Heart left ventricle (tissue), 16 donors: ENCODE results near the gene DHX8. TPM values are rescaled to one million over a fixed set of nuclear protein-coding genes. Genes with fewer than 3 reads are reported as not detected.

Experiments
- ATAC-seq, 4 donors: fragments of 200-7000 bp; cut with Tn5 transposase; one replicate each; pipeline ENCODE4 v1.9.1; 2020 to 2022; ENCODE audit warnings: moderate library complexity in 4 of 4, mild to moderate bottlenecking in 3 of 4, moderate number of reproducible peaks in 1 of 4
- DNase-seq, 5 donors: peaks; one replicate each; pipeline ENCODE4 v3.0.0-alpha.2; 2020
- H3K27ac ChIP-seq, 12 donors: fragments of 200-600 bp; sonication (generic) in 4 of 12; one replicate each; pipeline versions ENCODE4 v1.5.0 to v1.8.0; 2016 to 2022; ENCODE audit warnings: mild to moderate bottlenecking in 2 of 12
- H3K27me3 ChIP-seq, 9 donors: fragments of 200-600 bp; sonication (generic) in 2 of 9; one replicate each; pipeline versions ENCODE4 v1.5.1 to v1.8.0; 2016 to 2022; ENCODE audit warnings: mild to moderate bottlenecking in 3 of 9
- H3K36me3 ChIP-seq, 9 donors: fragments of 200-600 bp; sonication (generic) in 2 of 9; one replicate each; pipeline versions ENCODE4 v1.5.0 to v1.8.0; 2018 to 2022; ENCODE audit warnings: mild to moderate bottlenecking in 2 of 9
- H3K4me1 ChIP-seq, 12 donors: fragments of 200-600 bp; sonication (generic) in 4 of 12; one replicate each; pipeline versions ENCODE4 v1.5.0 to v1.8.0; 2016 to 2022; ENCODE audit warnings: mild to moderate bottlenecking in 3 of 12
- H3K4me3 ChIP-seq, 12 donors: fragments of 200-600 bp; sonication (generic) in 4 of 12; one replicate each; pipeline versions ENCODE4 v1.5.0 to v1.8.0; 2017 to 2022; ENCODE audit warnings: mild to moderate bottlenecking in 9 of 12, moderate library complexity in 4 of 12
- H3K9me3 ChIP-seq, 12 donors: fragments of 200-600 bp; sonication (generic) in 4 of 12; one replicate each; pipeline versions ENCODE4 v1.5.0 to v1.8.0; 2016 to 2022; ENCODE audit warnings: mild to moderate bottlenecking in 1 of 12
- POLR2A ChIP-seq, 2 donors: fragments of 450-650 bp; IDR thresholded peaks; one replicate each; pipeline ENCODE4 v1.6.1; 2017; ENCODE audit warnings: antibody characterized with exemption in 2 of 2, mild to moderate bottlenecking in 2 of 2, moderate library complexity in 2 of 2
- WGBS, 4 donors: extraction: QIAGEN DNeasy Blood & Tissue Kit in 2 of 4; methylation state at CpG; one replicate each; pipeline versions ENCODE4 v1.1.5 to v1.1.7; 2013 to 2018; 5-methylcytosine and 5-hydroxymethylcytosine counted together
- intact Hi-C, 10 donors: fragments of 100-400 bp; cut with DNase I; formaldehyde crosslinking; loops; one replicate each; pipeline versions ENCODE4 v1.11.1 to v1.14.2; 2022
- polyA plus RNA-seq, 2 donors: library from polyadenylated mRNA; stranded (reverse); fragments of 200-250 nt; gene quantifications; one replicate each; pipeline ENCODE4 v1.2.3, GENCODE V29; 2013
- total RNA-seq, 9 donors: library from RNA; depleted of rRNA in 2 of 9; stranded (reverse); fragments of >200 nt in 2 of 9; fragmentation: NEBNext Ultra II Directional in 3 of 9; extraction: Animal tissue kit (Norgen Biotek cat#: 25700) in 3 of 9; gene quantifications; one replicate each; pipeline versions ENCODE4 v1.1.0 to v1.2.4, GENCODE V29; 2016 to 2023
- TF ChIP-seq, protein P1 (sequence below), 12 donors: fragments of 200-600 bp; sonication (generic) in 4 of 12; IDR thresholded peaks; one replicate each; pipeline versions ENCODE4 v1.5.0 to v1.8.0; 2018 to 2022; ENCODE audit warnings: antibody characterized with exemption in 12 of 12, mild to moderate bottlenecking in 5 of 12
- donor health status: ischemic (EF 13 %, LVEDD 7.1; RV severe dilation, severe dysfunction).
- donor health status: healthy with polysubstance abuse.
- donor health status: DM: no; HTN: yes; CAD: no.
- donor health status: DM: no; HTN: no; CAD: no.
- donor health status: ischemic (EF 25% LVEDD 6.9; RV normal size, moderate dysfunction).
- donor health status: ischemic (EF 25% LVEDD 5.7; RV mildly dilated, moderate dysfunction).
- donor health status: healthy.
- donor health status: DM: yes; HTN: yes; CAD: no.
- donor health status: ischemic (EF 35%, LVEDD 5.7; RV mildly dilated, moderate dysfunction).
- donor health status: nonischemic (EF 11% LVEDD 7.7; RV severe dilation, severe dysfunction).
- donor health status: DM: yes; HTN: yes; CAD: no.
- donor health status: PGD.
- donor health status: ischemic (EF 29% LVEDD 5.4; RV normal size, mild dysfunction).
- donor health status: nonischemic (EF 23%, LVEDD 6.1; RV moderate dilation, normal function).

The DHX8 gene
- total and polyA plus RNA-seq, 11 donors = 13.4 to 41.0 (median 28.1) TPM

DNA sequence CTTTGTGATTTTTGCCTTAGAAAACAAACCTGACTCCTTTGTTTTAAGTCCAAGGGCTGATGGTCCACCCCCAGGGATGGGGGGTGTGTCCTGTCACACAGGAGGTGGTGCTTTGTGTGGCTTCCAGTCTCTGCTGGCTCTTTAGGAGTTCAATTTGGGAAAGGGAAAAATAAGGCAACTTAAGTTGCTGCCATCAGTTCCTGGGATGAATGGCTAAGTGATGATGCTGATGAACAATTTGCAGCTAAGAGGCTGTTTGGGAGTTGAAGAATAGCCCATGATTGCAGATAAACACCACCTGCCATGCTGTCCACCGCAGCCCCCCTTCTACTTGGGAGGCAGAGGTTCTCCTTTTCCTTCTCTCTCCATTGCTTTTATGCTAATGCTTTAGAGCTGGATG is 44.7 kb upstream of the DHX8 start:
- TF ChIP-seq, protein P1, sequence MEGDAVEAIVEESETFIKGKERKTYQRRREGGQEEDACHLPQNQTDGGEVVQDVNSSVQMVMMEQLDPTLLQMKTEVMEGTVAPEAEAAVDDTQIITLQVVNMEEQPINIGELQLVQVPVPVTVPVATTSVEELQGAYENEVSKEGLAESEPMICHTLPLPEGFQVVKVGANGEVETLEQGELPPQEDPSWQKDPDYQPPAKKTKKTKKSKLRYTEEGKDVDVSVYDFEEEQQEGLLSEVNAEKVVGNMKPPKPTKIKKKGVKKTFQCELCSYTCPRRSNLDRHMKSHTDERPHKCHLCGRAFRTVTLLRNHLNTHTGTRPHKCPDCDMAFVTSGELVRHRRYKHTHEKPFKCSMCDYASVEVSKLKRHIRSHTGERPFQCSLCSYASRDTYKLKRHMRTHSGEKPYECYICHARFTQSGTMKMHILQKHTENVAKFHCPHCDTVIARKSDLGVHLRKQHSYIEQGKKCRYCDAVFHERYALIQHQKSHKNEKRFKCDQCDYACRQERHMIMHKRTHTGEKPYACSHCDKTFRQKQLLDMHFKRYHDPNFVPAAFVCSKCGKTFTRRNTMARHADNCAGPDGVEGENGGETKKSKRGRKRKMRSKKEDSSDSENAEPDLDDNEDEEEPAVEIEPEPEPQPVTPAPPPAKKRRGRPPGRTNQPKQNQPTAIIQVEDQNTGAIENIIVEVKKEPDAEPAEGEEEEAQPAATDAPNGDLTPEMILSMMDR (IDR thresholded peaks at IDR 0.05) = no peak
- ATAC-seq (peak in 1 of 4 donors; percentile 12), DNase-seq (peak in 1 of 5 donors; percentile 29)
- Histone ChIP-seq H3K27ac (no peak overlapping the region), H3K36me3 (no peaks in the 10 kb centered on the region), H3K27me3 (no peaks in the 10 kb centered on the region), H3K4me3 (no peak overlapping the region), H3K4me1 (no peaks in the 10 kb centered on the region), H3K9me3 (no peaks in the 10 kb centered on the region)
- whole genome bisulfite sequencing, 4 donors = 68 to 76% (median 73%) methylated on average over 1 of the region's 1 CpG
- intact Hi-C loops = no loop called here

DNA sequence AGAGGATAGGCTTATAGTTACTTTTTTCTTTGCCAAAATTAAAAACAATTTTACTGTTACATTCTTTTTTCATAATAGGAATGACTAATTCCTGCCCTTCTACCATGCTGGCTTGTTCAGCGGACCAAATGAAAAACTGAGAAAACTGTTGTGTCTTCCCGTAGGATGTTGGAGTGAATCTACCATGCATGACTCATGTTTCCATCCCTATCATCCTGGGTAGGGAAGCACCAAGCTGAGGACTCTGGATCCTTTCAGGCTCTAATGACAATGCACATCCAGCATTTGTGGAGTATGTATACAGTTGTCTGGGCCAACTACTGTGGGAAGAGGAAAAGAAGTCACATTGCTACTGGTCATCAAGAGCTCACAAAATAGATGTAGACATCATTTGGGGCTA is 41.1 kb upstream of the DHX8 start:
- WGBS, 4 donors = 48 to 91% (median 85%) methylated on average over 2 of the region's 2 CpGs
- intact Hi-C loops = no loop called here
- Histone ChIP-seq H3K4me3 (no peak overlapping the region), H3K9me3 (no peaks in the 10 kb centered on the region), H3K27ac (no peak overlapping the region), H3K4me1 (no peaks in the 10 kb centered on the region), H3K27me3 (no peaks in the 10 kb centered on the region), H3K36me3 (no peaks in the 10 kb centered on the region)
- TF ChIP-seq, protein P1 (IDR thresholded peaks at IDR 0.05) = no peak
- TF ChIP-seq POLR2A (IDR thresholded peaks at IDR 0.05) = no peak
- DNase-seq (no peak), ATAC-seq (peak in 2 of 4 donors; percentile 49 to 69)

DNA sequence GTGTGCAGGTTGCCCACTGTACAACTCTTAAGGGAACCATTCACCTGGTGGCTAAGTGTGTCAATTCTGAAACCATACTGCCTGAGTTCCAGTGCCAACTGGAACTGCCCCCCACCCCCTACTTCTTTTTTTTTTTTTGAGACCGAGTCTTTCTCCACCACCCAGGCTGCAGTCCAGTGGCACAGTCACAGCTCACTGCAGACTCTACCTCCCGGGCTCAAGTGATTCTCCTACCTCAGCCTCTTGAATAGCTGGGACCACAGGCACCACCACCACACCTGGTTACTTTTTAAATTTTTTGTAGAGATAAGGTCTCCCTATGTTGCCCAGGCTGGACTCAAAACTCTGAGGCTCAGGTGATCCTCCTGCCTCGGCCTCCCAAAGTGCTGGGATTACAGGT is 40.4 kb upstream of the DHX8 start:
- no peak for TF ChIP-seq POLR2A (IDR thresholded peaks at IDR 0.05)
- TF ChIP-seq, protein P1 (IDR thresholded peaks at IDR 0.05) = no peak
- no peaks in the 10 kb centered on the region for H3K9me3 ChIP-seq
- 86 to 99% (median 88%) methylated on average over 3 of the region's 3 CpGs for WGBS, 4 donors
- DNase-seq (no peak), ATAC-seq (no peak)
- H3K4me1 ChIP-seq = no peaks in the 10 kb centered on the region
- H3K36me3 ChIP-seq = no peaks in the 10 kb centered on the region
- no peak overlapping the region for H3K4me3 ChIP-seq
- H3K27ac ChIP-seq = no peak overlapping the region
- no peaks in the 10 kb centered on the region for H3K27me3 ChIP-seq
- intact Hi-C loops = no loop called here

DNA sequence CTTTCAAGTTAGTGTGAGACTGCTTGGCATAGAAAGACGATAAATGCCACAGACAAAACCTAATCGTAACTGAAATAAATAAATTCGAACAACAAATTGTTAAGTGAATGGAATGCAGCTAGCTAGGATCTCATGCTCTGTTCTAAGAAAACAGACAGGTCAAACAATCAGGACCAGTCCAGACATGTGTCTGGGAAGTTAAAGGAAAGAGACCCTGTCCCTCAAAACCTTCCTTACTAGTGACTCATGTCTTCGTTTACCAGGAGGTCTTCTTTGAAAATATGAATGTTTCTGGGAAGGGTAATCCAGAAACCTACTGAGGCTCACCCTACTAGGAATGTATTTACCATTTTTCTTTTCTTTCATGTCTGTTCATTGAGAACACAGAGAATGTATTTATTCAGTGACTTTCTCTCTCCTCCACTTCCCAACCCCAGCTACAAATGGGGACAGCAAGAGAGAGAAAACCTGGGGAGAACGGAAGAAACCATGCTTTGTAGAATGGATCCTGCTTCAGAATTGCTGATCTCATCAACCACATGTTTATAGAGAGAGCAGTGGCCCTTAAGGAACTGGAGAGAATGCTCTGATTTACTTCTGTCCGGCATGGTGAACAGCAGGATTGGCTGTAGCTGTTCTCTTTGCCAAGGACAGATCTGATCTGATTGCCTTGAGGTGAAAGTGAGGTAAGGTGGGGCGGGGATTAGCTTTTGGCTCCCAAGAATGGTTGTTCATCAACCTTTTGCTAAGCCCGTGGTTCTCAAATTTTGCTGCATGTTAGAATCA is 39.4 kb upstream of the DHX8 start:
- 81 to 87% (median 83%) methylated on average over 8 of the region's 8 CpGs for WGBS, 4 donors
- Histone ChIP-seq H3K4me1 (no peaks in the 10 kb centered on the region), H3K4me3 (no peak overlapping the region), H3K27me3 (no peaks in the 10 kb centered on the region), H3K27ac (no peak overlapping the region), H3K36me3 (no peaks in the 10 kb centered on the region), H3K9me3 (no peaks in the 10 kb centered on the region)
- DNase-seq (no peak), ATAC-seq (no peak)
- TF ChIP-seq, protein P1 (IDR thresholded peaks at IDR 0.05) = no peak
- no peak for TF ChIP-seq POLR2A (IDR thresholded peaks at IDR 0.05)
- intact Hi-C loops = no loop called here
